ENCODE data around the gene DDX60.

Gene DDX60

GRCh38 chr4:168208957-168209614 lies 109.5 kb downstream of the DDX60 start:
- no peak for DNase-seq (ENCODE audit: low read depth, low spot score)

- no peak for DNase-seq (ENCODE audit: low read depth, low spot score)
Measured at GRCh38 chr4:168203233-168203911, 115.2 kb downstream of the DDX60 start.

- no peak for DNase-seq (ENCODE audit: low read depth, low spot score)
Measured at GRCh38 chr4:168200685-168201084, 117.9 kb downstream of the DDX60 start.

GRCh38 chr4:168199260-168199957 lies 119.1 kb downstream of the DDX60 start:
- DNase-seq (ENCODE audit: low read depth, low spot score) = no peak

- DNase-seq (ENCODE audit: low read depth, low spot score) = no peak
Measured at GRCh38 chr4:168197926-168198325, 120.6 kb downstream of the DDX60 start.

GRCh38 chr4:168188754-168189153 lies 129.8 kb downstream of the DDX60 start:
- no peak for DNase-seq (ENCODE audit: low read depth, low spot score)

GRCh38 chr4:168183717-168184571 lies 134.6 kb downstream of the DDX60 start:
- DNase-seq (ENCODE audit: low read depth, low spot score) = no peak

GRCh38 chr4:168177546-168178149 lies 140.9 kb downstream of the DDX60 start:
- no peak for DNase-seq (ENCODE audit: low read depth, low spot score)

GRCh38 chr4:168174308-168174707 lies 144.2 kb downstream of the DDX60 start:
- DNase-seq (ENCODE audit: low read depth, low spot score) = no peak

- no peak for DNase-seq (ENCODE audit: low read depth, low spot score)
Measured at GRCh38 chr4:168167714-168168284, 150.8 kb downstream of the DDX60 start.

Data from activated CD4-positive, CD25-positive, alpha-beta regulatory T cell treated with anti-CD3 and anti-CD28 coated beads, Interleukin-2, amount 50 U/mL, for 16 hours (primary cell).